Mesothelial cell of epicardium (in vitro differentiated cells): ENCODE data around the gene VAPB. TPM values are rescaled to one million over a fixed set of nuclear protein-coding genes. Genes with fewer than 3 reads are reported as not detected.
A peak's percentile ranks its signal among the peaks of the same experiment; 100 is the strongest.

ENCODE experiments used
- DNase-seq, 2 experiments: peaks; one replicate each; pipeline ENCODE4 v3.0.0; 2021; ENCODE audit warnings: low spot score in 2 of 2; ENCODE audit not compliant: unreplicated experiment in 2 of 2
- H3K27ac Mint-ChIP-seq: 2 replicates; pipeline ENCODE4 v1.8.0; 2021; ENCODE audit warnings: mixed read lengths
- H3K27me3 Mint-ChIP-seq: 2 replicates; pipeline ENCODE4 v1.8.0; 2021; ENCODE audit warnings: low read depth, mixed read lengths
- H3K36me3 Mint-ChIP-seq: 2 replicates; pipeline ENCODE4 v1.8.0; 2021; ENCODE audit warnings: mixed read lengths
- H3K4me1 Mint-ChIP-seq: 2 replicates; pipeline ENCODE4 v1.8.0; 2021; ENCODE audit warnings: mixed read lengths
- H3K4me3 Mint-ChIP-seq: 2 replicates; pipeline ENCODE4 v1.8.0; 2021; ENCODE audit warnings: mild to moderate bottlenecking, moderate library complexity, mixed read lengths
- H3K9me3 Mint-ChIP-seq: 2 replicates; pipeline ENCODE4 v1.8.0; 2021; ENCODE audit warnings: mixed read lengths
- CTCF ChIP-seq: fragments of 200-600 bp; sonication (generic); IDR thresholded peaks from one replicate; pipeline ENCODE4 v1.5.0; 2021; ENCODE audit warnings: antibody characterized with exemption; ENCODE audit not compliant: unreplicated experiment
- total RNA-seq: library from RNA; stranded (reverse); gene quantifications from 3 replicates; pipeline ENCODE4 v1.2.1, GENCODE V29; 2021

VAPB gene
- total RNA-seq, 1 donor from 2014 or later = 52.9 TPM

GRCh38 chr20:58344741-58345140 lies 44.3 kb upstream of the VAPB start:
- Mint-ChIP-seq H3K9me3 (peaks cover 4% of the 10 kb centered on the region), H3K27ac (no peak overlapping the region), H3K27me3 (no peaks in the 10 kb centered on the region), H3K4me1 (no peaks in the 10 kb centered on the region), H3K4me3 (no peak overlapping the region), H3K36me3 (peaks cover 24% of the 10 kb centered on the region)
- TF ChIP-seq CTCF = no peak
- DNase-seq = no peak

GRCh38 chr20:58349570-58349969 lies 39.5 kb upstream of the VAPB start:
- no peak overlapping the region for H3K4me3 Mint-ChIP-seq
- peaks cover 4% of the 10 kb centered on the region for H3K9me3 Mint-ChIP-seq
- H3K4me1 Mint-ChIP-seq = no peaks in the 10 kb centered on the region
- H3K36me3 Mint-ChIP-seq = peaks cover 37% of the 10 kb centered on the region
- H3K27ac Mint-ChIP-seq = no peak overlapping the region
- DNase-seq = no peak
- TF ChIP-seq CTCF = no peak
- H3K27me3 Mint-ChIP-seq = no peaks in the 10 kb centered on the region

- no peak for DNase-seq
- Mint-ChIP-seq H3K27me3 (no peaks in the 10 kb centered on the region), H3K36me3 (peaks cover 24% of the 10 kb centered on the region), H3K27ac (no peak overlapping the region), H3K4me3 (no peak overlapping the region), H3K4me1 (no peaks in the 10 kb centered on the region), H3K9me3 (no peaks in the 10 kb centered on the region)
- no peak for TF ChIP-seq CTCF
Measured at GRCh38 chr20:58352468-58352867, 36.6 kb upstream of the VAPB start.

GRCh38 chr20:58359441-58359840 lies 29.6 kb upstream of the VAPB start:
- H3K27ac Mint-ChIP-seq = no peak overlapping the region
- TF ChIP-seq CTCF = no peak
- H3K27me3 Mint-ChIP-seq = no peaks in the 10 kb centered on the region
- H3K36me3 Mint-ChIP-seq = peaks cover 36% of the 10 kb centered on the region
- DNase-seq = no peak
- H3K9me3 Mint-ChIP-seq = no peaks in the 10 kb centered on the region
- no peak overlapping the region for H3K4me3 Mint-ChIP-seq
- H3K4me1 Mint-ChIP-seq = peaks cover 7% of the 10 kb centered on the region

GRCh38 chr20:58360936-58361335 lies 28.1 kb upstream of the VAPB start:
- no peak for TF ChIP-seq CTCF
- Mint-ChIP-seq H3K27ac (peak overlapping the region; percentile 19), H3K36me3 (peaks cover 32% of the 10 kb centered on the region)

GRCh38 chr20:58361481-58362205 lies 27.4 kb upstream of the VAPB start:
- Mint-ChIP-seq H3K36me3 (peaks cover 32% of the 10 kb centered on the region), H3K9me3 (no peaks in the 10 kb centered on the region), H3K4me1 (peaks cover 14% of the 10 kb centered on the region), H3K4me3 (no peak overlapping the region), H3K27ac (no peak overlapping the region), H3K27me3 (no peaks in the 10 kb centered on the region)
- DNase-seq = no peak
- no peak for TF ChIP-seq CTCF

More at GRCh38 chr20:58360936-58361335, 28.1 kb upstream of the VAPB start:
- no peak for DNase-seq
- H3K4me3 Mint-ChIP-seq = no peak overlapping the region
- H3K9me3 Mint-ChIP-seq = no peaks in the 10 kb centered on the region
- H3K4me1 Mint-ChIP-seq = peaks cover 8% of the 10 kb centered on the region
- H3K27me3 Mint-ChIP-seq = no peaks in the 10 kb centered on the region
